SK-N-SH (cell line): Measurements from ENCODE around the gene MANSC1. TPM values are rescaled to one million over a fixed set of nuclear protein-coding genes. Genes with fewer than 3 reads are reported as not detected.

Source experiments
- CTCF ChIA-PET: fragments of 300-600, 350-600 bp; formaldehyde crosslinking; extraction: SDS; loops from one replicate; lab custom pipeline; 2021; lab: Yijun Ruan, JAX
- POLR2A ChIA-PET: fragments of 350-600 bp; sonication (Branson Sonifier 250); formaldehyde crosslinking; extraction: SDS; loops from one replicate; lab custom pipeline; 2020; ENCODE audit warnings: antibody characterized with exemption, inconsistent platforms; lab: Yijun Ruan, JAX
- DNase-seq: peaks from one replicate; pipeline ENCODE4 v3.0.0; 2012
- H2AFZ ChIP-seq: fragments of 200-600 bp; sonication (generic); 2 replicates; pipeline ENCODE4 v1.8.1; 2016; ENCODE audit warnings: antibody characterized with exemption, mild to moderate bottlenecking, low read depth
- H3F3A ChIP-seq: fragments of 200-600 bp; sonication (generic); replicated peaks from 2 replicates; pipeline ENCODE3; 2016; ENCODE audit warnings: antibody characterized with exemption, mild to moderate bottlenecking; ENCODE audit not compliant: insufficient read depth
- H3K27ac ChIP-seq, 2 experiments: fragments of 200-500 bp in 1 of 2; fragments of 200-600 bp in 1 of 2; sonication (Bioruptor generic) in 1 of 2; sonication (generic), shearing (Covaris generic) in 1 of 2; 2 replicates each; pipeline versions ENCODE4 v1.5.1 to v1.6.1; 2014 to 2016; ENCODE audit warnings: low read depth in 2 of 2, inconsistent platforms in 1 of 2, low read length in 1 of 2, mild to moderate bottlenecking in 1 of 2, mixed read lengths in 1 of 2
- H3K27me3 ChIP-seq: fragments of 200-600 bp; sonication (generic), shearing (Covaris generic); 2 replicates; pipeline ENCODE4 v1.6.1; 2016; ENCODE audit warnings: mixed run types; ENCODE audit not compliant: insufficient read depth
- H3K36me3 ChIP-seq, 2 experiments: fragments of 200-500 bp in 1 of 2; fragments of 200-600 bp in 1 of 2; sonication (Bioruptor generic) in 1 of 2; sonication (generic) in 1 of 2; replicated peaks in 1 of 2; 2 replicates each; pipeline versions ENCODE3 to v1.5.1; 2014 to 2016; ENCODE audit warnings: low read length in 1 of 2, mild to moderate bottlenecking in 1 of 2; ENCODE audit not compliant: insufficient read depth in 2 of 2, control insufficient read depth in 1 of 2
- H3K4me1 ChIP-seq, 2 experiments: fragments of 200-500 bp in 1 of 2; fragments of 200-600 bp in 1 of 2; sonication (Bioruptor generic) in 1 of 2; sonication (generic), shearing (Covaris generic) in 1 of 2; 2 replicates each; pipeline versions ENCODE4 v1.5.1 to v1.6.1; 2014 to 2016; ENCODE audit warnings: low read depth in 1 of 2, low read length in 1 of 2, mixed run types in 1 of 2; ENCODE audit not compliant: insufficient read depth in 2 of 2, control insufficient read depth in 1 of 2
- H3K4me2 ChIP-seq: fragments of 200-600 bp; sonication (generic), shearing (Covaris generic); 2 replicates; pipeline ENCODE4 v1.6.1; 2017; ENCODE audit warnings: mixed run types
- H3K4me3 ChIP-seq, 2 experiments: fragments of 200-500 bp in 1 of 2; fragments of 200-600 bp in 1 of 2; sonication (Bioruptor generic) in 1 of 2; sonication (generic), shearing (Covaris generic) in 1 of 2; 2 replicates each; pipeline versions ENCODE4 v1.5.1 to v1.8.1; 2014 to 2016; ENCODE audit warnings: low read depth in 2 of 2, inconsistent platforms in 1 of 2, low read length in 1 of 2, mild to moderate bottlenecking in 1 of 2, mixed read lengths in 1 of 2, moderate library complexity in 1 of 2
- H3K79me2 ChIP-seq: fragments of 200-600 bp; sonication (generic); 2 replicates; pipeline ENCODE4 v1.8.1; 2017; ENCODE audit warnings: mild to moderate bottlenecking; ENCODE audit not compliant: insufficient read depth
- H3K9ac ChIP-seq: fragments of 200-600 bp; sonication (generic); 2 replicates; pipeline ENCODE4 v1.6.1; 2017; ENCODE audit warnings: mixed run types
- H3K9me2 ChIP-seq: fragments of 200-600 bp; sonication (generic); 2 replicates; pipeline ENCODE4 v1.6.1; 2017; ENCODE audit warnings: mixed run types
- H3K9me3 ChIP-seq: fragments of 200-600 bp; sonication (generic); 2 replicates; pipeline ENCODE4 v1.6.1; 2017; ENCODE audit warnings: mixed run types, mild to moderate bottlenecking, moderate library complexity
- H4K20me1 ChIP-seq: fragments of 200-600 bp; sonication (generic); 2 replicates; pipeline ENCODE4 v1.6.1; 2017; ENCODE audit warnings: mild to moderate bottlenecking, mixed run types; ENCODE audit not compliant: insufficient read depth
- ELF1 ChIP-seq: IDR thresholded peaks from 2 replicates; pipeline ENCODE4 v1.4.0; 2012
- FOSL2 ChIP-seq: IDR thresholded peaks from 2 replicates; pipeline ENCODE4 v1.4.0; 2012; ENCODE audit warnings: low read depth, mild to moderate bottlenecking, moderate library complexity, borderline replicate concordance
- FOXJ3 ChIP-seq: sonication (generic); formaldehyde crosslinking; IDR thresholded peaks from 2 replicates; pipeline ENCODE4 v1.5.1; 2020; ENCODE audit warnings: mild to moderate bottlenecking, missing genetic modification reagents
- FOXM1 ChIP-seq: IDR thresholded peaks from 2 replicates; pipeline ENCODE4 v1.4.0; 2012; ENCODE audit warnings: low read depth, mild to moderate bottlenecking
- GABPA ChIP-seq: IDR thresholded peaks from 2 replicates; pipeline ENCODE4 v1.4.0; 2012; ENCODE audit warnings: low read depth, mild to moderate bottlenecking
- GATA2 ChIP-seq: sonication (generic); formaldehyde crosslinking; IDR thresholded peaks from 2 replicates; pipeline ENCODE4 v1.5.0; 2020; ENCODE audit warnings: mild to moderate bottlenecking, missing genetic modification reagents
- IRF3 ChIP-seq: fragments of 150-350 bp; IDR thresholded peaks from 2 replicates; pipeline ENCODE4 v1.6.1; 2016; ENCODE audit warnings: mild to moderate bottlenecking, low read depth, low read length
- MEF2A ChIP-seq: IDR thresholded peaks from 2 replicates; pipeline ENCODE4 v1.4.0; 2012; ENCODE audit warnings: low read depth, borderline replicate concordance
- NFIC ChIP-seq: IDR thresholded peaks from 2 replicates; pipeline ENCODE4 v1.4.0; 2012; ENCODE audit warnings: borderline replicate concordance
- NRF1 ChIP-seq: IDR thresholded peaks from 2 replicates; pipeline ENCODE4 v1.6.1; 2012; ENCODE audit warnings: low read depth, mild to moderate bottlenecking, low read length
- POLR2AphosphoS5 ChIP-seq: IDR thresholded peaks from 2 replicates; pipeline ENCODE4 v1.6.1; 2012; ENCODE audit warnings: low read depth, low read length
- RAD21 ChIP-seq: IDR thresholded peaks from 2 replicates; pipeline ENCODE4 v1.6.1; 2012; ENCODE audit warnings: mild to moderate bottlenecking, low read length
- RFX5 ChIP-seq: IDR thresholded peaks from 2 replicates; pipeline ENCODE4 v1.6.1; 2012; ENCODE audit warnings: mild to moderate bottlenecking, improper control_type of control experiment, low read length
- RXRA ChIP-seq: IDR thresholded peaks from 2 replicates; pipeline ENCODE4 v1.4.0; 2012; ENCODE audit warnings: low read depth, mild to moderate bottlenecking, borderline replicate concordance
- TCF12 ChIP-seq: IDR thresholded peaks from 2 replicates; pipeline ENCODE4 v1.4.0; 2012
- TEAD4 ChIP-seq: IDR thresholded peaks from 2 replicates; pipeline ENCODE4 v1.4.0; 2012; ENCODE audit warnings: mild to moderate bottlenecking, borderline replicate concordance; ENCODE audit not compliant: insufficient read depth
- USF1 ChIP-seq: IDR thresholded peaks from 2 replicates; pipeline ENCODE4 v1.4.0; 2012; ENCODE audit warnings: low read depth, borderline replicate concordance
- YY1 ChIP-seq: IDR thresholded peaks from 2 replicates; pipeline ENCODE4 v1.4.0; 2012; ENCODE audit warnings: low read depth, mild to moderate bottlenecking
- WGBS: methylation state at CpG from one replicate; pipeline ENCODE4 v1.1.6; 2017; ENCODE audit warnings: low lambda C conversion rate; 5-methylcytosine and 5-hydroxymethylcytosine counted together
- polyA plus RNA-seq, 3 experiments: library from polyadenylated mRNA; depleted of rRNA; stranded (reverse); fragments of >200 nt; gene quantifications; 2 replicates each; pipeline ENCODE4 v1.2.3, GENCODE V29; 2012
- TF ChIP-seq, protein P1 (sequence below): fragments of 150-350 bp; IDR thresholded peaks from 2 replicates; pipeline ENCODE4 v1.6.1; 2017; ENCODE audit warnings: antibody characterized with exemption, low read length, low read depth, borderline replicate concordance
- TF ChIP-seq, protein P2 (sequence below): IDR thresholded peaks from 2 replicates; pipeline ENCODE4; 2012
- TF ChIP-seq, protein P3 (sequence below): IDR thresholded peaks from 2 replicates; pipeline ENCODE4 v1.4.0; 2012; ENCODE audit warnings: low read depth, borderline replicate concordance

Gene MANSC1
- polyA plus RNA-seq, 1 of the 3 experiments (the other 2 are of a cell fraction): 2.9 TPM

- POLR2A ChIA-PET: no interaction called here
- Histone ChIP-seq H3K9ac (no peak overlapping the region), H2AFZ (no peak overlapping the region), H3K27me3 (no peaks in the 10 kb centered on the region), H3K36me3 (no peaks in the 10 kb centered on the region), H3K9me2 (no peaks in the 10 kb centered on the region), H3K4me3 (no peak overlapping the region), H3K4me1 (peaks cover 4 to 5% of the 10 kb centered on the region in 2 experiments; a peak in 2 of 4 replicates), H3F3A (no peaks in the 10 kb centered on the region), H3K27ac (no peak overlapping the region), H3K79me2 (no peaks in the 10 kb centered on the region), H3K9me3 (no peaks in the 10 kb centered on the region), H4K20me1 (no peaks in the 10 kb centered on the region), H3K4me2 (no peak overlapping the region)
- CTCF ChIA-PET: interaction anchor here (1.2 kb wide), 1 partner anchor 290 kb away, joined by 3 read pairs; no protein-coding TSS in a partner anchor
- no peak for DNase-seq
- TF ChIP-seq GABPA (no peak), TEAD4 (no peak), NRF1 (no peak), ELF1 (no peak), NFIC (no peak), USF1 (no peak), TCF12 (no peak)
- TF ChIP-seq, protein P1, sequence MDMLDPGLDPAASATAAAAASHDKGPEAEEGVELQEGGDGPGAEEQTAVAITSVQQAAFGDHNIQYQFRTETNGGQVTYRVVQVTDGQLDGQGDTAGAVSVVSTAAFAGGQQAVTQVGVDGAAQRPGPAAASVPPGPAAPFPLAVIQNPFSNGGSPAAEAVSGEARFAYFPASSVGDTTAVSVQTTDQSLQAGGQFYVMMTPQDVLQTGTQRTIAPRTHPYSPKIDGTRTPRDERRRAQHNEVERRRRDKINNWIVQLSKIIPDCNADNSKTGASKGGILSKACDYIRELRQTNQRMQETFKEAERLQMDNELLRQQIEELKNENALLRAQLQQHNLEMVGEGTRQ: no peak
- 78% methylated on average over 4 of the region's 4 CpGs for WGBS
Observed at GRCh38 chr12:12323118-12323517, 26.9 kb downstream of the MANSC1 start.

DNA sequence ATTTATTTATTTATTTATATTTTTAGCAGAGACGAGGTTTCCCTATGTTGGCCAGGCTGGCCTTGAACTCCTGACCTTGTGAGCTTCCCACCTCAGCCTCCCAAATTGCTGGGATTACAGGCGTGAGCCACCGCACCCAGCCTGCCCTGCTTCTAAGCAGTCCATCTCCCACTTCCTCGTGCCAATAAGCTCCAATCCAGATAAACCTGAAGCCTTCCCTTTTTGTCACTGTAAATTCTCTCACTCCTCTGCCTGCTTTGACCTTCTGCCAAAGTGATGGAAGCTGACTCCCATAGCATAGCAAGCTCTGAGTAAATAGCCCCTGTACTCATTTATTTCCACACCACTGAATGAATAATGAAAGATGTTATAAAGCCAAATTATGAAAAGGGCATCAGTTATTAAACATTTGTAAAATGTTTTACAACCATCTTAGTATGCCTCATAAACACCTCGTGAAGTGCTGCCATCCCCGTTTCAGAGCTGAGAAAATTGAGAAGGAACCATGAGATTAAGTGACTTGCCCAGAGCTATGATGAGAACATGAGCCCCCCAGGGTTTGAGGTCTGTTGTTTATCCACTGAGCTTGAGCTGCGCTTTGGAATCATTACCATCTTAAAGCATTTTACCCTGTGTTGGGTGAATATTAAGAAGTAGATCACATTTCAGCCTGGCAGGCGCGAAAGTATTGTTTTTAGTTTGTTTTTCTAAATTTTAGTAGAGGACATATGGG is 30.4 kb downstream of the MANSC1 start:
- Histone ChIP-seq H3K9me3 (no peaks in the 10 kb centered on the region), H3K9me2 (no peaks in the 10 kb centered on the region), H3K9ac (no peak overlapping the region), H3K4me1 (peaks cover 0 to 4% of the 10 kb centered on the region in 2 experiments; a peak in 1 of 4 replicates), H2AFZ (no peak overlapping the region), H3K27me3 (no peaks in the 10 kb centered on the region), H3K36me3 (no peaks in the 10 kb centered on the region), H3K27ac (no peak overlapping the region), H3K4me2 (no peak overlapping the region), H3K79me2 (no peaks in the 10 kb centered on the region), H4K20me1 (no peaks in the 10 kb centered on the region), H3F3A (no peaks in the 10 kb centered on the region), H3K4me3 (no peak overlapping the region)
- ChIA-PET POLR2A (interaction anchor here (0.5 to 1.0 kb wide), 3 partner anchors 50 to 406 kb away, joined by 3 read pairs; no protein-coding TSS in a partner anchor), CTCF (interaction anchor here (0.7 to 2.2 kb wide), 5 partner anchors 8 to 237 kb away, joined by 3 to 7 read pairs (median 3); partner anchors contain the start of gene MANSC1)
- WGBS: 83% methylated on average over 9 of the region's 9 CpGs
- no peak for DNase-seq
- TF ChIP-seq FOXJ3 (no peak), NRF1 (no peak), YY1 (no peak), FOXM1 (no peak), USF1 (no peak), RXRA (no peak), MEF2A (no peak), POLR2AphosphoS5 (no peak), RAD21 (no peak), TCF12 (no peak), IRF3 (no peak), FOSL2 (no peak), GATA2 (CRISPR knock-in tag) (no peak), GABPA (no peak), RFX5 (no peak)
- TF ChIP-seq, protein P2, sequence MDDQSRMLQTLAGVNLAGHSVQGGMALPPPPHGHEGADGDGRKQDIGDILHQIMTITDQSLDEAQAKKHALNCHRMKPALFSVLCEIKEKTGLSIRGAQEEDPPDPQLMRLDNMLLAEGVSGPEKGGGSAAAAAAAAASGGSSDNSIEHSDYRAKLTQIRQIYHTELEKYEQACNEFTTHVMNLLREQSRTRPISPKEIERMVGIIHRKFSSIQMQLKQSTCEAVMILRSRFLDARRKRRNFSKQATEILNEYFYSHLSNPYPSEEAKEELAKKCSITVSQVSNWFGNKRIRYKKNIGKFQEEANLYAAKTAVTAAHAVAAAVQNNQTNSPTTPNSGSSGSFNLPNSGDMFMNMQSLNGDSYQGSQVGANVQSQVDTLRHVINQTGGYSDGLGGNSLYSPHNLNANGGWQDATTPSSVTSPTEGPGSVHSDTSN: no peak
- TF ChIP-seq, protein P3, sequence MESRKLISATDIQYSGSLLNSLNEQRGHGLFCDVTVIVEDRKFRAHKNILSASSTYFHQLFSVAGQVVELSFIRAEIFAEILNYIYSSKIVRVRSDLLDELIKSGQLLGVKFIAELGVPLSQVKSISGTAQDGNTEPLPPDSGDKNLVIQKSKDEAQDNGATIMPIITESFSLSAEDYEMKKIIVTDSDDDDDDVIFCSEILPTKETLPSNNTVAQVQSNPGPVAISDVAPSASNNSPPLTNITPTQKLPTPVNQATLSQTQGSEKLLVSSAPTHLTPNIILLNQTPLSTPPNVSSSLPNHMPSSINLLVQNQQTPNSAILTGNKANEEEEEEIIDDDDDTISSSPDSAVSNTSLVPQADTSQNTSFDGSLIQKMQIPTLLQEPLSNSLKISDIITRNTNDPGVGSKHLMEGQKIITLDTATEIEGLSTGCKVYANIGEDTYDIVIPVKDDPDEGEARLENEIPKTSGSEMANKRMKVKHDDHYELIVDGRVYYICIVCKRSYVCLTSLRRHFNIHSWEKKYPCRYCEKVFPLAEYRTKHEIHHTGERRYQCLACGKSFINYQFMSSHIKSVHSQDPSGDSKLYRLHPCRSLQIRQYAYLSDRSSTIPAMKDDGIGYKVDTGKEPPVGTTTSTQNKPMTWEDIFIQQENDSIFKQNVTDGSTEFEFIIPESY: no peak
